ENCODE results near the gene CCDC85B. TPM values are rescaled to one million over a fixed set of nuclear protein-coding genes. Genes with fewer than 3 reads are reported as not detected.

Gene CCDC85B
- total RNA-seq, 1 experiment from 2014 or later: 26.6 TPM

DNA sequence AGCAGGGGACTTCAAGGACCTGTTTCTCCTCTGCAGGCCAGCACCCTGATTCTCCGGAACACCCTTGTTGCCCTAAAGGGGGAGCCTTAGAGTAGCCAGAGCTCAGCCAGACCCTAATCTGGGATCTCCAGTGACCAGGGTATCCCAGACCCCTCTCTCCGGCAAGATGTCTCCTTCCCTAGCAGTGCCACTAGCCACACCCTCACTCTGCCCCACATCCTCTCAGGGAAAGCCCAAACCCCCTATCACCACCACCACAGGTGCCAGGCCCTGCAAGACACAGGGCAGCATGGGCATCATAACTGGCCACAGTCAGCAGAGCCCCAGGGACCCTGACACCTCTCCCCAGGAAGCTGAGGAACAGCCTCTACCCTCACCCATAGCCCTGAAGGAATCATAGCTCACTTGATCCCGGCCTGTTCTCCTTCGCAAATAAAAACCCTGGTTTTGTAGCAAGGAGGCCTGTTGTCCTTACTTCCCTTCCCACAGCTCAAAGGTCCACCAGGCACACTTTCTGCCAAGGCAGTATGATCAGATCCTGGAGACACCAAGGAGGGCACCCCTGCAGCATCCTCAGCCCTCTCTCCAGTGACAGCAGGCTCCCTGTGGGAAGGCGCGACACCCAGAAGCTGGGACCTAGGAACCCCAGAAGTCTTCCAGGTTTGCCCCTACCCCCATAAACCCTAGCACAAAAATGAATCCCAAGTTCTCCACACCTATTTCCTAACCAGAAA, 37.1 kb upstream of the CCDC85B start:
- H3K4me3 Mint-ChIP-seq (ENCODE audit: low read depth, unreplicated experiment): no peak overlapping the region
- H3K36me3 Mint-ChIP-seq (ENCODE audit: insufficient read depth, unreplicated experiment): peaks cover 97% of the 10 kb centered on the region

DNA sequence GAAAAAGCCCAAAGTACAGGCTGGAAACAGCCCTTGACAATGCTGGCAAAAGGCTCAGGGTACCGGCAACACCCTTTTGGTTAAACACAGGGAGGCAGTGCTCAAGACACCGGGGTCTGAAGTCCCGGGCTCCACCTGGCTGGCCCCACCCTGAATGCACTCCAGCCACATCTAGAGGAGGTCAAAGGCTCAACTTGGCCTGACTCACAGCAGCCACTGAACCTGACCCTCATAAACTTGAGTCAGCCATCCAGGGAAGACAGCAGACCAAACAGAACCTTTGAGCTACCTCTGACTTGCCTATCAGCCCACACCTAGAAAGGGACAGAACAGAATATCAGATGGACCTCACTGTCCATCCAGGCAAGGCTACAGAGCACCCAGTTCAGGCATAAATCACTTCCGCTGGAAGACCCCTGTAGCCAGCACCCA, 36.3 kb upstream of the CCDC85B start:
- Mint-ChIP-seq H3K36me3 (ENCODE audit: insufficient read depth, unreplicated experiment) (peaks cover 99% of the 10 kb centered on the region), H3K27ac (ENCODE audit: unreplicated experiment) (peak overlapping the region; percentile 79), H3K4me3 (ENCODE audit: low read depth, unreplicated experiment) (peak overlapping the region; percentile 84), H3K9me3 (ENCODE audit: low read depth, unreplicated experiment) (no peaks in the 10 kb centered on the region), H3K27me3 (ENCODE audit: unreplicated experiment) (no peaks in the 10 kb centered on the region), H3K4me1 (ENCODE audit: low read depth, unreplicated experiment) (peaks cover 38% of the 10 kb centered on the region)
- no TSS peak for BruUV-seq (replicated peaks)
- intact Hi-C loops (cut with micrococcal nuclease; ENCODE audit: unreplicated experiment): no loop called here
- TF ChIP-seq, protein P1, sequence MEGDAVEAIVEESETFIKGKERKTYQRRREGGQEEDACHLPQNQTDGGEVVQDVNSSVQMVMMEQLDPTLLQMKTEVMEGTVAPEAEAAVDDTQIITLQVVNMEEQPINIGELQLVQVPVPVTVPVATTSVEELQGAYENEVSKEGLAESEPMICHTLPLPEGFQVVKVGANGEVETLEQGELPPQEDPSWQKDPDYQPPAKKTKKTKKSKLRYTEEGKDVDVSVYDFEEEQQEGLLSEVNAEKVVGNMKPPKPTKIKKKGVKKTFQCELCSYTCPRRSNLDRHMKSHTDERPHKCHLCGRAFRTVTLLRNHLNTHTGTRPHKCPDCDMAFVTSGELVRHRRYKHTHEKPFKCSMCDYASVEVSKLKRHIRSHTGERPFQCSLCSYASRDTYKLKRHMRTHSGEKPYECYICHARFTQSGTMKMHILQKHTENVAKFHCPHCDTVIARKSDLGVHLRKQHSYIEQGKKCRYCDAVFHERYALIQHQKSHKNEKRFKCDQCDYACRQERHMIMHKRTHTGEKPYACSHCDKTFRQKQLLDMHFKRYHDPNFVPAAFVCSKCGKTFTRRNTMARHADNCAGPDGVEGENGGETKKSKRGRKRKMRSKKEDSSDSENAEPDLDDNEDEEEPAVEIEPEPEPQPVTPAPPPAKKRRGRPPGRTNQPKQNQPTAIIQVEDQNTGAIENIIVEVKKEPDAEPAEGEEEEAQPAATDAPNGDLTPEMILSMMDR (IDR thresholded peaks at IDR 0.05; ENCODE audit: unreplicated experiment): no peak
- CTCF ChIA-PET: interaction anchor here (0.6 kb wide), 2 partner anchors 12 to 604 kb away, joined by 5 to 10 read pairs; no protein-coding TSS in a partner anchor
- no peak for DNase-seq

More for the DNA sequence above, 37.1 kb upstream of the CCDC85B start:
- BruUV-seq (replicated peaks): no TSS peak
- Mint-ChIP-seq H3K9me3 (ENCODE audit: low read depth, unreplicated experiment) (no peaks in the 10 kb centered on the region), H3K4me1 (ENCODE audit: low read depth, unreplicated experiment) (peaks cover 33% of the 10 kb centered on the region), H3K27me3 (ENCODE audit: unreplicated experiment) (no peaks in the 10 kb centered on the region), H3K27ac (ENCODE audit: unreplicated experiment) (peak overlapping the region; percentile 79)
- CTCF ChIA-PET: interaction anchor here (0.7 to 1.0 kb wide), 2 partner anchors 37 to 713 kb away, joined by 3 read pairs; partner anchors contain the start of gene CCDC85B
- no peak for DNase-seq
- TF ChIP-seq, protein P1 (IDR thresholded peaks at IDR 0.05; ENCODE audit: unreplicated experiment): no peak
- intact Hi-C loops (cut with micrococcal nuclease; ENCODE audit: unreplicated experiment): no loop called here

DNA sequence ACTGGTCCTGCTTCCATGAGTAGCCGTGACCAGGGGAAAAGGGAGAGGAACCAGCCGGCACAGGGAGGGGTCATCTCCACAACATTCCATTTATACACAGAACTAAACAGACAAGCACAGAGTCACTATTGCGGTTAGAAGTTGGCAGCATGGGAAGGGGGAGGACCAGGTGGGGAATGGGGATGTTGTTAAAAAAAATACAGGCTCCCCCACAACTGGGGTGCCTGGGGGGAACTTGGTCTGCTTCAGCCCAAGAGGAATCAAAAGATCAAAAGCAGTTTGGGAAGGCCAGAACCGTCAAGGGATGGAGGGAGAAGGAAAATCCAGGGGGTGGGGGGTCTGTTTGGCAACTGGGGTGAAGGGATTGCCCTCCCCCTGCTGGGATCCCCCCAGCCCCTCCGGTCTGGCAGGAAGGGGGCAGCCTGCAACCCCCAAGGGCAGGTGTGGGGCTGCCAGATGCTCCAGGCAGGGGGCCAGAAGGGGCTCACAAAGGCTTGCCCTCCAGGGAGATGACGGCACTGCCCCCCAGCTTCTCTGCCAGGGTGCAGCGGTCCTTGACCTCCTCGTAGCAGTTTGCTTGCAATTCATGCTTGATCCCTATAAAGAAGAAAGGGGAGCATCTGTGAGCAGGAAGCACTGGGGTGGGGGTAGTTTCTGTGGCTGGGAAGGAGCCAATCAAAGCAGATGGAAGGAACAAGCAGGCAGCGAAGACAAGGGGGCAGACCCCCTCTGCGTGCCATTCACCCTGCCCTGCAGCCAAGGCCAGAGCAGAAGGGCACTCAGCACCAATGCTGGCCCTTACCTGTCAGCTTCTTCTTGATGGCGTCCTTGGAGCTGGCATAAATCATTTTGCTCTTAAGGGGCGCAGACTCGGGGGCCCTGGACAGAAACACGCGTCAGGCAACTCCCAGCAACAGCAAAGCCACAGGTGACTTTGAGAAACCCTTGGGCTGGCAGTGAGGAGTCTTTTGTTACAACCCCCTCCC, 35.3 kb upstream of the CCDC85B start:
- Mint-ChIP-seq H3K4me3 (ENCODE audit: low read depth, unreplicated experiment) (peak overlapping the region; percentile 84), H3K27me3 (ENCODE audit: unreplicated experiment) (no peaks in the 10 kb centered on the region), H3K27ac (ENCODE audit: unreplicated experiment) (peak overlapping the region; percentile 79), H3K9me3 (ENCODE audit: low read depth, unreplicated experiment) (no peaks in the 10 kb centered on the region), H3K4me1 (ENCODE audit: low read depth, unreplicated experiment) (peaks cover 45% of the 10 kb centered on the region), H3K36me3 (ENCODE audit: insufficient read depth, unreplicated experiment) (peaks cover 100% of the 10 kb centered on the region)
- DNase-seq: no peak
- TF ChIP-seq, protein P1 (IDR thresholded peaks at IDR 0.05; ENCODE audit: unreplicated experiment): no peak
- BruUV-seq (replicated peaks): TSS peak; percentile 61
- intact Hi-C loops (cut with micrococcal nuclease; ENCODE audit: unreplicated experiment): no loop called here
- CTCF ChIA-PET: interaction anchor here (0.6 to 0.7 kb wide), 3 partner anchors 13 to 605 kb away, joined by 3 to 10 read pairs (median 5); no protein-coding TSS in a partner anchor

DNA sequence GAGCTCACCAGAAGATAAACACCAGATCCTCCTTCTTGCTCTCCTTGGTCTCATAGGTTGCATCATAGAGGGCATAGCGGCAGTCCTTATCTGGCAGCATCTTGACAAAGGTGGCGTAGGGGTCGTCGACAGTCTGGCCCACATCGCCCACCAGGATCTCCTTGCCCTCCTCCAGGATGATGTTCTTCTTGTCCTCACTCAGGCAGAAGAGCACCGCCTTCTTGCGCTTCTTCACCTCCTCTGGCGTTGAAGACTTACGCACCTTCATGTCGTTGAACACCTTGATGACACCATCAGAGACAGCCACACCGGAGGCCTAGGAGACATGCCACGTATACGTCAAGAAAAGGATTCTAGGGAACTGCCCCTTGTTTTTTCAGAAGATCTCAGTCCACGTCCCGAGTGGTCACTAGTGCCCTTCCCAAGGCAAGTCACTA, 34.5 kb upstream of the CCDC85B start:
- no peaks in the 10 kb centered on the region for H3K9me3 Mint-ChIP-seq (ENCODE audit: low read depth, unreplicated experiment)
- H3K4me3 Mint-ChIP-seq (ENCODE audit: low read depth, unreplicated experiment): peak overlapping the region; percentile 84
- BruUV-seq (replicated peaks): no TSS peak
- CTCF ChIA-PET: interaction anchor here (0.7 kb wide), 1 partner anchor 263 kb away, joined by 3 read pairs; no protein-coding TSS in a partner anchor
- no peaks in the 10 kb centered on the region for H3K27me3 Mint-ChIP-seq (ENCODE audit: unreplicated experiment)
- H3K36me3 Mint-ChIP-seq (ENCODE audit: insufficient read depth, unreplicated experiment): peaks cover 100% of the 10 kb centered on the region
- H3K27ac Mint-ChIP-seq (ENCODE audit: unreplicated experiment): peak overlapping the region; percentile 84
- peaks cover 47% of the 10 kb centered on the region for H3K4me1 Mint-ChIP-seq (ENCODE audit: low read depth, unreplicated experiment)
- no peak for DNase-seq
- TF ChIP-seq, protein P1 (IDR thresholded peaks at IDR 0.05; ENCODE audit: unreplicated experiment): no peak
- intact Hi-C loops (cut with micrococcal nuclease; ENCODE audit: unreplicated experiment): no loop called here

All from Calu3 (cell line).